HEK293 (cell line): Measurements from ENCODE around the gene UBE2C.

Source experiments
- CTCF ChIP-seq: fragments of 450-650 bp; formaldehyde crosslinking; IDR thresholded peaks from 2 replicates; pipeline ENCODE4 v1.5.1; 2016; ENCODE audit warnings: missing biosample characterization, missing genetic modification characterization
- KLF9 ChIP-seq: fragments of 450-650 bp; formaldehyde crosslinking; IDR thresholded peaks from 2 replicates; pipeline ENCODE4 v1.5.1; 2016; ENCODE audit warnings: missing biosample characterization, missing genetic modification characterization, low read depth
- PBX3 ChIP-seq: sonication (generic); formaldehyde crosslinking; IDR thresholded peaks from 2 replicates; pipeline ENCODE4 v1.8.1; 2022; ENCODE audit warnings: mild to moderate bottlenecking, moderate library complexity, missing genetic modification reagents
- ZBTB1 ChIP-seq: fragments of 450-650 bp; formaldehyde crosslinking; IDR thresholded peaks from 2 replicates; pipeline ENCODE4 v1.5.1; 2016; ENCODE audit warnings: missing biosample characterization, missing genetic modification characterization
- ZNF174 ChIP-seq: fragments of 450-650 bp; formaldehyde crosslinking; IDR thresholded peaks from 2 replicates; pipeline ENCODE4 v1.5.0; 2017; ENCODE audit warnings: missing biosample characterization, mild to moderate bottlenecking, missing genetic modification characterization
- ZNF239 ChIP-seq: fragments of 450-650 bp; formaldehyde crosslinking; IDR thresholded peaks from 2 replicates; pipeline ENCODE4 v1.5.1; 2016; ENCODE audit warnings: missing biosample characterization, missing genetic modification characterization
- ZNF350 ChIP-seq: fragments of 450-650 bp; formaldehyde crosslinking; IDR thresholded peaks from 2 replicates; pipeline ENCODE4 v1.5.0; 2017; ENCODE audit warnings: missing biosample characterization, mild to moderate bottlenecking, missing genetic modification characterization
- ZNF530 ChIP-seq: fragments of 450-650 bp; formaldehyde crosslinking; IDR thresholded peaks from 2 replicates; pipeline ENCODE4 v1.5.1; 2016; ENCODE audit warnings: low read depth, missing biosample characterization, missing genetic modification characterization
- ZNF560 ChIP-seq: fragments of 450-650 bp; formaldehyde crosslinking; IDR thresholded peaks from 2 replicates; pipeline ENCODE4 v1.5.1; 2017; ENCODE audit warnings: missing biosample characterization, missing genetic modification characterization, borderline replicate concordance

- TF ChIP-seq PBX3 (CRISPR knock-in tag) (no peak), CTCF (tag by site-specific recombination) (no peak), ZNF530 (no peak), ZNF350 (tag by site-specific recombination) (no peak), ZNF560 (tag by site-specific recombination) (no peak), KLF9 (no peak), ZNF174 (tag by site-specific recombination) (no peak), ZNF239 (tag by site-specific recombination) (no peak), ZBTB1 (tag by site-specific recombination) (no peak)
These were observed 29.6 kb upstream of the UBE2C start for GRCh38 chr20:45782890-45783289.
